PC-3 (cell line): ENCODE data around the gene CD44. TPM values are rescaled to one million over a fixed set of nuclear protein-coding genes. Genes with fewer than 3 reads are reported as not detected.
A peak's percentile ranks its signal among the peaks of the same experiment; 100 is the strongest.

ENCODE experiments used
- ATAC-seq: fragments of 200-7000 bp; cut with Tn5 transposase; 2 replicates; pipeline ENCODE4 v1.9.1; 2020; ENCODE audit warnings: mild to moderate bottlenecking, moderate library complexity
- BruUV-seq: library from RNA; stranded (reverse); fragments of 400-500 nt; replicated peaks from 2 replicates; lab custom pipeline; 2021; lab: Mats Ljungman, UMichigan
- CTCF ChIA-PET: fragments of 300-600 bp; sonication (Branson Sonifier 250); formaldehyde crosslinking; loops from one replicate; lab custom pipeline; 2022; ENCODE audit warnings: antibody characterized with exemption; lab: Charles Lee
- POLR2A ChIA-PET: fragments of 300-600 bp; sonication (Branson Sonifier 250); formaldehyde crosslinking; loops from one replicate; lab custom pipeline; 2022; ENCODE audit warnings: antibody characterized with exemption; ENCODE audit not compliant: unreplicated experiment; lab: Charles Lee
- DNase-seq: peaks from one replicate; pipeline ENCODE4 v3.0.0-alpha.2; 2015
- H2AFZ ChIP-seq: fragments of 300-600 bp; sonication (generic); 2 replicates; pipeline ENCODE4 v1.6.0; 2016; ENCODE audit warnings: antibody characterized with exemption, low read length
- H3F3A ChIP-seq: fragments of 300-600 bp; sonication (generic); one replicate; pipeline ENCODE4 v1.6.0; 2017; ENCODE audit warnings: antibody characterized with exemption, low read length, control low read depth, mild to moderate bottlenecking; ENCODE audit not compliant: unreplicated experiment
- H3K27ac ChIP-seq: fragments of 300-600 bp; sonication (generic); 2 replicates; pipeline ENCODE4 v1.5.1; 2016; ENCODE audit warnings: mild to moderate bottlenecking, low read length
- H3K27me3 ChIP-seq: fragments of 300-600 bp; sonication (generic); 2 replicates; pipeline ENCODE4 v1.6.1; 2016; ENCODE audit warnings: low read length, mixed read lengths
- H3K36me3 ChIP-seq: fragments of 300-600 bp; sonication (generic); 2 replicates; pipeline ENCODE4 v1.6.1; 2016; ENCODE audit warnings: low read depth, mixed run types, low read length, mixed read lengths
- H3K4me1 ChIP-seq: fragments of 300-600 bp; sonication (generic); 2 replicates; pipeline ENCODE4 v1.5.1; 2016; ENCODE audit warnings: low read length; ENCODE audit not compliant: insufficient read depth
- H3K4me2 ChIP-seq: fragments of 300-600 bp; sonication (generic); 2 replicates; pipeline ENCODE4 v1.6.0; 2016; ENCODE audit warnings: low read length
- H3K4me3 ChIP-seq: fragments of 300-600 bp; sonication (generic); 2 replicates; pipeline ENCODE4 v1.5.1; 2016; ENCODE audit warnings: mild to moderate bottlenecking, low read length, mixed read lengths
- H3K79me2 ChIP-seq: fragments of 300-600 bp; sonication (generic); 2 replicates; pipeline ENCODE4 v1.6.1; 2017; ENCODE audit warnings: low read length, mixed read lengths
- H3K9ac ChIP-seq: fragments of 300-600 bp; sonication (generic); 2 replicates; pipeline ENCODE4 v1.6.0; 2016; ENCODE audit warnings: mild to moderate bottlenecking, low read length
- H3K9me2 ChIP-seq: fragments of 300-600 bp; sonication (generic); replicated peaks from 2 replicates; pipeline ENCODE4 v1.6.1; 2016; ENCODE audit warnings: mixed run types, low read length, mixed read lengths
- H3K9me3 ChIP-seq: fragments of 300-600 bp; sonication (generic); 2 replicates; pipeline ENCODE4 v1.6.1; 2016; ENCODE audit warnings: low read length, mixed read lengths
- H4K20me1 ChIP-seq: fragments of 300-600 bp; sonication (generic); 2 replicates; pipeline ENCODE4 v1.6.1; 2016; ENCODE audit warnings: low read length, mixed read lengths
- EZH2 ChIP-seq: fragments of 300-600 bp; sonication (generic); IDR thresholded peaks from one replicate; pipeline ENCODE4 v1.6.1; 2017; ENCODE audit warnings: antibody characterized with exemption, mild to moderate bottlenecking, low read length; ENCODE audit not compliant: unreplicated experiment
- EZH2phosphoT487 ChIP-seq: fragments of 300-600 bp; sonication (generic); IDR thresholded peaks from 2 replicates; pipeline ENCODE4 v1.6.1; 2018; ENCODE audit warnings: mild to moderate bottlenecking, antibody characterized with exemption, low read length, borderline replicate concordance
- intact Hi-C: fragments of 100-400 bp; cut with micrococcal nuclease; formaldehyde crosslinking; loops from 2 replicates; pipeline ENCODE4 v1.9.0; 2023
- total RNA-seq: library from RNA; depleted of rRNA; stranded (reverse); fragments of >200 nt; gene quantifications from 2 replicates; pipeline ENCODE4 v1.2.3, GENCODE V29; 2014
- TF ChIP-seq, protein P1 (sequence below): fragments of 300-600 bp; sonication (generic); conservative IDR thresholded peaks from 2 replicates; pipeline ENCODE4 v1.5.1; 2017; ENCODE audit warnings: antibody characterized with exemption, low read depth, mild to moderate bottlenecking, low read length

Gene CD44
- total RNA-seq, 1 experiment from 2014 or later, result 181 TPM

DNA sequence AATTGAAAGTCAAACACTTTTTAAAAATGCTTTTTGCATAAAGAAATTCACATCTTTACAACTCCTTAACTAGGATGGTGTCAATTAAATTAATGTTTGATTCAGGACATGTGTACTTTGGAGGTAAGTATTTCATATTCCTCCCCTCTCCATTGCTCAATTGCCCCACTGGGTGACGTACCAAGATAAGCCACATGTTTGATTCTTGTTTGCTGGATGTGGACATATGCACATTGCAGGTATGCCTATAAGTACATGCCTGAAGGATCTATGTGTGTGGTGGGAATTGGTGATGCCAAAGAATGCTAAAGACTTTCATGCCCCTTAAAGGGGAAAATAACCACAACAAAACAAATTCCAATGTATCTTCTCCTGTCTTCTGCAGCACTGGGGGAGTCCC lies 5.8 kb downstream of the CD44 start:
- BruUV-seq, result no TSS peak
- Histone ChIP-seq H3F3A (no peaks in the 10 kb centered on the region), H3K9me2 (no peaks in the 10 kb centered on the region), H3K79me2 (peaks cover 100% of the 10 kb centered on the region), H3K36me3 (peaks cover 53% of the 10 kb centered on the region), H3K27me3 (no peaks in the 10 kb centered on the region), H3K4me3 (peak overlapping the region; percentile 99), H3K27ac (peak overlapping the region; percentile 82), H3K9ac (no peak overlapping the region), H3K4me1 (peaks cover 57% of the 10 kb centered on the region), H2AFZ (no peak overlapping the region), H4K20me1 (peaks cover 94% of the 10 kb centered on the region), H3K4me2 (peak overlapping the region; percentile 89), H3K9me3 (no peaks in the 10 kb centered on the region)
- ATAC-seq (no peak), DNase-seq (peak; percentile 41)
- TF ChIP-seq, protein P1, sequence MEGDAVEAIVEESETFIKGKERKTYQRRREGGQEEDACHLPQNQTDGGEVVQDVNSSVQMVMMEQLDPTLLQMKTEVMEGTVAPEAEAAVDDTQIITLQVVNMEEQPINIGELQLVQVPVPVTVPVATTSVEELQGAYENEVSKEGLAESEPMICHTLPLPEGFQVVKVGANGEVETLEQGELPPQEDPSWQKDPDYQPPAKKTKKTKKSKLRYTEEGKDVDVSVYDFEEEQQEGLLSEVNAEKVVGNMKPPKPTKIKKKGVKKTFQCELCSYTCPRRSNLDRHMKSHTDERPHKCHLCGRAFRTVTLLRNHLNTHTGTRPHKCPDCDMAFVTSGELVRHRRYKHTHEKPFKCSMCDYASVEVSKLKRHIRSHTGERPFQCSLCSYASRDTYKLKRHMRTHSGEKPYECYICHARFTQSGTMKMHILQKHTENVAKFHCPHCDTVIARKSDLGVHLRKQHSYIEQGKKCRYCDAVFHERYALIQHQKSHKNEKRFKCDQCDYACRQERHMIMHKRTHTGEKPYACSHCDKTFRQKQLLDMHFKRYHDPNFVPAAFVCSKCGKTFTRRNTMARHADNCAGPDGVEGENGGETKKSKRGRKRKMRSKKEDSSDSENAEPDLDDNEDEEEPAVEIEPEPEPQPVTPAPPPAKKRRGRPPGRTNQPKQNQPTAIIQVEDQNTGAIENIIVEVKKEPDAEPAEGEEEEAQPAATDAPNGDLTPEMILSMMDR, result no peak
- TF ChIP-seq EZH2phosphoT487 (no peak), EZH2 (no peak)
- intact Hi-C loops, result loop anchor here (5.0 kb wide), 2 partner anchors 148 to 247 kb away; no protein-coding TSS in a partner anchor
- POLR2A ChIA-PET, result no interaction called here
- CTCF ChIA-PET, result no interaction called here

DNA sequence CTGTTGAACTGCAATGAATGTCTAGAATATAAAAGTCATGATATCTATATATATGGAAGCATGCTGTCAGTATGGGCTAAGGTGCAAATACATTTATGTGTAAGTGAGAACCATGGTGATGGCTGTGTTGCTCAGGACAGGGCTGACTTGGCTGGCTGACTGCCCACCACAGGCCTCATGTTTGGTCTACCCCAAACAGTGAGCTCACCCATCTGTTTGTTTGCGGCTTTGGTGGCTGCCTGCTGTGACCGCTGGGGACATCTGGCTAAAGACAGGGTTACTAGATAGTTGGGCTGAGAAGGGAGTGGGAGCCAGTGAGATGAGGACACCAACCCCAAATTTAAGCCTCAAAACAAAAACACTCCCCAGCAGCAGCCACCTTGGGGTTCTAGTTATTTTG lies 6.3 kb downstream of the CD44 start:
- Histone ChIP-seq H3K4me2 (peak overlapping the region; percentile 89), H3K36me3 (peaks cover 54% of the 10 kb centered on the region), H4K20me1 (peaks cover 94% of the 10 kb centered on the region), H3K9me2 (no peaks in the 10 kb centered on the region), H3F3A (no peaks in the 10 kb centered on the region), H3K4me1 (peaks cover 57% of the 10 kb centered on the region), H3K79me2 (peaks cover 100% of the 10 kb centered on the region), H2AFZ (no peak overlapping the region), H3K27me3 (no peaks in the 10 kb centered on the region), H3K9ac (no peak overlapping the region; the same call in 1 of the 2 replicates), H3K9me3 (no peaks in the 10 kb centered on the region), H3K4me3 (peak overlapping the region; percentile 99), H3K27ac (peak overlapping the region; percentile 82)
- no peak for TF ChIP-seq EZH2phosphoT487
- TF ChIP-seq, protein P1, result no peak
- no peak for TF ChIP-seq EZH2
- DNase-seq (peak; percentile 81), ATAC-seq (peak; percentile 51)
- ChIA-PET POLR2A (interaction anchor here (1.0 kb wide), 1 partner anchor 115 kb away, joined by 3 read pairs; no protein-coding TSS in a partner anchor), CTCF (no interaction called here)
- intact Hi-C loops, result no loop called here
- no TSS peak for BruUV-seq

DNA sequence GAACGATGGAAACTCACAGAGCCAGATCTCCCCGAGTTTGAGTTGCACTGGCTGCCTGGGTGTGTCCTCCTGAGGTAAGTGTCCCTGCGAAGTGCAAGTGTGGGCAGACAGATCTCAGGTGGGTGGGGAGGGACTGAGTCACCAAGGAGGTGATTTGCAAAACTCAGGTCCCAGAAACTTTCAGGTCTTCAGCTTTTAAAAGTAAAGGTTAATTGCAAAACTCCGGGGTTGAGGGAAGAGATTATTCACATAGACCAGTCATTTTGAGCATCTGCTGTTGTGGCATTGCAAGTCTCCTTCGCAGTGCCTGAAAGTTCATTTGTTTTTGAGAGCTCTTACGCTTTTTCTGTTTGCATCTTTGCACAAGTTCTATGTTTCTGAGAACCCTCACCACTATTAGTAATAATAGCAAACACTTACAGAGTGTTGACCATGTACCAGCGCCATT lies 7.1 kb downstream of the CD44 start:
- Histone ChIP-seq H4K20me1 (peaks cover 94% of the 10 kb centered on the region), H3K27me3 (no peaks in the 10 kb centered on the region), H2AFZ (no peak overlapping the region), H3K36me3 (peaks cover 57% of the 10 kb centered on the region), H3F3A (no peaks in the 10 kb centered on the region), H3K9ac (no peak overlapping the region), H3K9me2 (no peaks in the 10 kb centered on the region), H3K4me3 (peak overlapping the region; percentile 50; the same call in 1 of the 2 replicates), H3K79me2 (peaks cover 100% of the 10 kb centered on the region), H3K27ac (peak overlapping the region; percentile 4), H3K4me1 (peaks cover 56% of the 10 kb centered on the region), H3K9me3 (no peaks in the 10 kb centered on the region), H3K4me2 (peak overlapping the region; percentile 89)
- no peak for TF ChIP-seq EZH2
- TF ChIP-seq, protein P1, result no peak
- no peak for TF ChIP-seq EZH2phosphoT487
- intact Hi-C loops, result no loop called here
- BruUV-seq, result no TSS peak
- peak; percentile 54 for DNase-seq
- ATAC-seq, result no peak
- ChIA-PET CTCF (no interaction called here), POLR2A (interaction anchor here (0.7 to 1.0 kb wide), 2 partner anchors 9 to 116 kb away, joined by 3 read pairs; no protein-coding TSS in a partner anchor)
